HG03139 (cell line): ENCODE results near the gene AKAP11.

Experiments
- ATAC-seq: cut with Tn5 transposase; IDR thresholded peaks from one replicate; pipeline ENCODE4 v1.9.1; 2021; ENCODE audit not compliant: unreplicated experiment

The AKAP11 gene

GRCh38 chr13:42274386-42275097 lies 2.6 kb downstream of the AKAP11 start:
- no peak for ATAC-seq

- no peak for ATAC-seq
Observed at GRCh38 chr13:42275098-42275471, 3.1 kb downstream of the AKAP11 start.

- no peak for ATAC-seq
Observed at GRCh38 chr13:42275506-42275905, 3.6 kb downstream of the AKAP11 start.

GRCh38 chr13:42276683-42277082 lies 4.7 kb downstream of the AKAP11 start:
- no peak for ATAC-seq

GRCh38 chr13:42277618-42278276 lies 5.8 kb downstream of the AKAP11 start:
- ATAC-seq, result no peak

GRCh38 chr13:42279080-42279479 lies 7.1 kb downstream of the AKAP11 start:
- ATAC-seq, result no peak

GRCh38 chr13:42279986-42280385 lies 8.0 kb downstream of the AKAP11 start:
- ATAC-seq, result no peak

GRCh38 chr13:42280537-42280936 lies 8.6 kb downstream of the AKAP11 start:
- ATAC-seq, result no peak

- ATAC-seq, result no peak
Observed at GRCh38 chr13:42283574-42283973, 11.6 kb downstream of the AKAP11 start.

GRCh38 chr13:42284068-42284467 lies 12.1 kb downstream of the AKAP11 start:
- ATAC-seq, result no peak

GRCh38 chr13:42298392-42298791 lies 26.4 kb downstream of the AKAP11 start:
- no peak for ATAC-seq

- ATAC-seq, result no peak
Observed at GRCh38 chr13:42305503-42305902, 33.6 kb downstream of the AKAP11 start.

- ATAC-seq, result no peak
Observed at GRCh38 chr13:42307461-42307860, 35.5 kb downstream of the AKAP11 start.

GRCh38 chr13:42312817-42313431 lies 41.0 kb downstream of the AKAP11 start:
- no peak for ATAC-seq

- no peak for ATAC-seq
Observed at GRCh38 chr13:42318570-42318969, 46.6 kb downstream of the AKAP11 start.

- ATAC-seq, result no peak
Observed at GRCh38 chr13:42320375-42320787, 48.4 kb downstream of the AKAP11 start.

- ATAC-seq, result no peak
Observed at GRCh38 chr13:42322806-42323205, 50.9 kb downstream of the AKAP11 start.

GRCh38 chr13:42324704-42325103 lies 52.8 kb downstream of the AKAP11 start:
- ATAC-seq, result no peak

GRCh38 chr13:42327725-42328124 lies 55.8 kb downstream of the AKAP11 start:
- ATAC-seq, result no peak

GRCh38 chr13:42328672-42329071 lies 56.7 kb downstream of the AKAP11 start:
- ATAC-seq, result no peak

- ATAC-seq, result no peak
Observed at GRCh38 chr13:42329239-42329638, 57.3 kb downstream of the AKAP11 start.

GRCh38 chr13:42331009-42331408 lies 59.1 kb downstream of the AKAP11 start:
- no peak for ATAC-seq
